OCI-LY7 (cell line): ENCODE measurements around the gene SEC11C. TPM values are rescaled to one million over a fixed set of nuclear protein-coding genes. Genes with fewer than 3 reads are reported as not detected.

Experiments
- BruUV-seq: library from RNA; stranded (reverse); fragments of 400-500 nt; replicated peaks from 2 replicates; lab custom pipeline; 2021; lab: Mats Ljungman, UMichigan
- CTCF ChIA-PET: fragments of 300-600 bp; sonication (Branson Sonifier 250); formaldehyde crosslinking; loops from one replicate; lab custom pipeline; 2022; ENCODE audit warnings: antibody characterized with exemption; ENCODE audit not compliant: unreplicated experiment; lab: Charles Lee
- POLR2A ChIA-PET: fragments of 300-600 bp; sonication (Branson Sonifier 250); formaldehyde crosslinking; loops from one replicate; lab custom pipeline; 2022; ENCODE audit warnings: antibody characterized with exemption; lab: Charles Lee
- DNase-seq: peaks from one replicate; pipeline ENCODE4 v3.0.0-alpha.2; 2015; ENCODE audit warnings: low spot score
- H2AFZ ChIP-seq: fragments of 200-600 bp; sonication (generic), shearing (Covaris generic); 2 replicates; pipeline ENCODE4 v1.6.1; 2014; ENCODE audit warnings: mild to moderate bottlenecking, antibody characterized with exemption, low read length, moderate library complexity
- H3K27ac ChIP-seq: fragments of 200-600 bp; sonication (generic); 2 replicates; pipeline ENCODE4 v1.5.1; 2014; ENCODE audit warnings: mixed run types, low read depth, mild to moderate bottlenecking, moderate library complexity, low read length, inconsistent platforms; ENCODE audit not compliant: poor library complexity, severe bottlenecking
- H3K36me3 ChIP-seq: fragments of 200-600 bp; sonication (generic); 2 replicates; pipeline ENCODE4 v1.6.1; 2014; ENCODE audit warnings: mild to moderate bottlenecking, antibody characterized with exemption, low read length, moderate library complexity, mixed read lengths; ENCODE audit not compliant: insufficient read depth
- H3K4me1 ChIP-seq: fragments of 200-600 bp; sonication (generic); 2 replicates; pipeline ENCODE4 v1.5.1; 2014; ENCODE audit warnings: mild to moderate bottlenecking, low read length; ENCODE audit not compliant: insufficient read depth, poor library complexity, severe bottlenecking
- H3K4me2 ChIP-seq: fragments of 200-600 bp; sonication (generic); 2 replicates; pipeline ENCODE4 v1.6.1; 2014; ENCODE audit warnings: mild to moderate bottlenecking, low read length
- H3K4me3 ChIP-seq: fragments of 200-600 bp; sonication (generic); 2 replicates; pipeline ENCODE4 v1.5.1; 2014; ENCODE audit warnings: mild to moderate bottlenecking, low read depth, low read length; ENCODE audit not compliant: poor library complexity, severe bottlenecking
- H3K79me2 ChIP-seq: fragments of 200-600 bp; sonication (generic); 2 replicates; pipeline ENCODE4 v1.6.1; 2016; ENCODE audit warnings: low read depth, mild to moderate bottlenecking, low read length, moderate library complexity, mixed read lengths; ENCODE audit not compliant: insufficient read depth
- H3K9me2 ChIP-seq: fragments of 200-600 bp; sonication (generic); 2 replicates; pipeline ENCODE4 v1.6.1; 2016; ENCODE audit warnings: mild to moderate bottlenecking, low read length, mixed read lengths; ENCODE audit not compliant: insufficient read depth
- H3K9me3 ChIP-seq: fragments of 200-600 bp; sonication (generic); 2 replicates; pipeline ENCODE4 v1.6.1; 2014; ENCODE audit warnings: mild to moderate bottlenecking, mixed run types, low read length, mixed read lengths
- H4K20me1 ChIP-seq: fragments of 200-600 bp; sonication (generic); 2 replicates; pipeline ENCODE4 v1.6.1; 2014; ENCODE audit warnings: mild to moderate bottlenecking, antibody characterized with exemption, low read length, moderate library complexity, mixed read lengths; ENCODE audit not compliant: insufficient read depth
- CTCF ChIP-seq: fragments of 200-600 bp; sonication (generic); conservative IDR thresholded peaks from 2 replicates; pipeline ENCODE4 v1.5.1; 2014; ENCODE audit warnings: mild to moderate bottlenecking, antibody characterized with exemption, low read length, moderate library complexity, mixed read lengths
- EZH2phosphoT487 ChIP-seq: fragments of 200-600 bp; sonication (generic); IDR thresholded peaks from 2 replicates; pipeline ENCODE4 v1.6.1; 2018; ENCODE audit warnings: low read depth, borderline replicate concordance, mild to moderate bottlenecking, mixed run types, antibody characterized with exemption, low read length, moderate library complexity, mixed read lengths
- intact Hi-C: fragments of 100-400 bp; cut with micrococcal nuclease; formaldehyde crosslinking; loops from one replicate; pipeline ENCODE4 v1.10.0; 2022; ENCODE audit not compliant: unreplicated experiment
- total RNA-seq, 2 experiments: library from RNA; depleted of rRNA in 1 of 2; stranded (reverse); fragments of >200 nt in 1 of 2; shearing (Covaris generic) in 1 of 2; gene quantifications; 2 replicates each; pipeline ENCODE4 v1.2.3, GENCODE V29; 2014 to 2022

The SEC11C gene
- total RNA-seq, 2 experiments from 2014 or later = 37.4 to 77.7 TPM

GRCh38 chr18:59148192-59148591 is 8.5 kb downstream of the SEC11C start:
- POLR2A ChIA-PET = no interaction called here
- peaks cover 24% of the 10 kb centered on the region; the same call in 1 of the 2 replicates for H3K79me2 ChIP-seq

GRCh38 chr18:59149007-59149406 is 9.3 kb downstream of the SEC11C start:
- intact Hi-C loops = loop anchor here (10.0 kb wide), 1 partner anchor 206 kb away; the partner anchor contains the start of gene LMAN1
- no peak for DNase-seq
- Histone ChIP-seq H3K27ac (no peak overlapping the region), H3K4me2 (no peak overlapping the region), H3K4me3 (no peak overlapping the region), H4K20me1 (no peaks in the 10 kb centered on the region), H3K9me3 (no peaks in the 10 kb centered on the region), H3K36me3 (peaks cover 23% of the 10 kb centered on the region), H3K9me2 (no peaks in the 10 kb centered on the region), H3K4me1 (no peaks in the 10 kb centered on the region), H2AFZ (no peak overlapping the region), H3K79me2 (peaks cover 16% of the 10 kb centered on the region; the same call in 1 of the 2 replicates)
- POLR2A ChIA-PET = no interaction called here
- BruUV-seq = no TSS peak
- TF ChIP-seq EZH2phosphoT487 (no peak), CTCF (no peak)
- CTCF ChIA-PET = no interaction called here

More at GRCh38 chr18:59148192-59148591, 8.5 kb downstream of the SEC11C start:
- DNase-seq = no peak
- no peak overlapping the region for H3K27ac ChIP-seq
- no peak overlapping the region for H3K4me2 ChIP-seq
- no peaks in the 10 kb centered on the region for H4K20me1 ChIP-seq
- H3K9me3 ChIP-seq = no peaks in the 10 kb centered on the region
- H3K4me1 ChIP-seq = peaks cover 4% of the 10 kb centered on the region
- no TSS peak for BruUV-seq
- no peak overlapping the region for H2AFZ ChIP-seq
- no peak overlapping the region for H3K4me3 ChIP-seq
- intact Hi-C loops = loop anchor here (10.0 kb wide), 1 partner anchor 207 kb away; the partner anchor contains the start of gene LMAN1
- CTCF ChIA-PET = no interaction called here
- H3K36me3 ChIP-seq = peaks cover 19% of the 10 kb centered on the region
- TF ChIP-seq CTCF (no peak), EZH2phosphoT487 (no peak)
- no peaks in the 10 kb centered on the region for H3K9me2 ChIP-seq

- POLR2A ChIA-PET = interaction anchor here (0.7 kb wide), 1 partner anchor 694 kb away, joined by 3 read pairs; no protein-coding TSS in a partner anchor
- intact Hi-C loops = loop anchor here (10.0 kb wide), 1 partner anchor 205 kb away; the partner anchor contains the start of gene LMAN1
- BruUV-seq = no TSS peak
These were observed 9.7 kb downstream of the SEC11C start for GRCh38 chr18:59149416-59149815.

More at GRCh38 chr18:59149416-59149815, 9.7 kb downstream of the SEC11C start:
- Histone ChIP-seq H3K27ac (no peak overlapping the region), H3K9me2 (no peaks in the 10 kb centered on the region), H4K20me1 (no peaks in the 10 kb centered on the region), H3K36me3 (peaks cover 27% of the 10 kb centered on the region), H3K79me2 (peaks cover 12% of the 10 kb centered on the region; the same call in 1 of the 2 replicates), H3K9me3 (no peaks in the 10 kb centered on the region), H2AFZ (no peak overlapping the region), H3K4me3 (no peak overlapping the region), H3K4me2 (no peak overlapping the region), H3K4me1 (no peaks in the 10 kb centered on the region)
- CTCF ChIA-PET = no interaction called here
- DNase-seq = no peak
- TF ChIP-seq CTCF (no peak), EZH2phosphoT487 (no peak)
